ENCODE data around the gene RAD21L1. TPM values are rescaled to one million over a fixed set of nuclear protein-coding genes. Genes with fewer than 3 reads are reported as not detected.

The RAD21L1 gene
- polyA plus RNA-seq, 1 donor from 2014 or later: not detected

DNA sequence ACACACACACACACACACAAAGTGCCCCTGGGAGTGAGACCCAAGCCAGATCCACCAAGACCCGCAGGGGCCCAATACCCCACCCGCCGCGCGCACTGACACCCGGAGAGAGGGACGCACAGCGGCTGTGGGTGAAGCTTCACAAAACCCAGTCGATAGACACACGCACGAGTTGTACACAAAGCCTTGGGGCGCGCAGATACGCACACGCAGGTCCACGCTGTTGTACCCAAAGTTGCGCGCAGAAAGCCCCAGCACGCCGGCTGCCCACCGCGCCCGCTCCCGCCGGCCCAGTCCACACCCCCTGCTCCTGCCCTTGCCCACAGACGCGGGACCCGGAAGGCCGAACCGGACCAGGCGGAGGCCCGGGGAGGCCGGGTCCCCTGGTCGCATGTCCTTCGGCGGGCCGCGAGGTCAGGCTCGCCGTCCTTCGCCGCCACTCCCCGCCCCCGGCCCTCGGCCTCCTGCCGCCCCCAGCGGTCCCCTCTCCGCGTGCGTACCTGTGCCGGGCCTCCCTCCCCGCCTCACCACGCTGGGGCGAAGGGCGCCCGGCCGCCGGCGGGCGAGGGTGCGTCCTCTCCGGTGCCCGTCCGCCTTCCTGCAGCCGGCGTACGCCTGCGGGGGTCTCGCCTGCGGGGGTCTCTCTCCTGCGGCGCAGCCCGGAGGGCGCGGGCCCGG lies 41.1 kb upstream of the RAD21L1 start, which contains the start of gene TMEM74B:
TMEM74B (minus strand) TSS at position 344 of the 678 bp plus-strand sequence. CDS start 1,180 bp downstream, outside the sequence.
- no peak for TF ChIP-seq REST (IDR thresholded peaks at IDR 0.05; ENCODE audit: borderline replicate concordance)
- peak; percentile 58 for TF ChIP-seq MXI1 (conservative IDR thresholded peaks at IDR 0.05; ENCODE audit: poor library complexity, severe bottlenecking)
- TF ChIP-seq TAF1 (IDR thresholded peaks at IDR 0.05; ENCODE audit: low read depth): no peak
- H3K9me3 ChIP-seq (ENCODE audit: low read length): no peaks in the 10 kb centered on the region
- no peaks in the 10 kb centered on the region for H4K20me1 ChIP-seq (ENCODE audit: insufficient read depth)
- H3K9me2 ChIP-seq (ENCODE audit: insufficient read depth, low read length): no peaks in the 10 kb centered on the region
- no peaks in the 10 kb centered on the region for H3F3A ChIP-seq (ENCODE audit: insufficient read depth, low read length, poor library complexity, severe bottlenecking)
- peak within 1 kb of the TSS; percentile 73 for H3K4me2 ChIP-seq (ENCODE audit: low read length)
- H3K9ac ChIP-seq (ENCODE audit: low read length): peak within 1 kb of the TSS; percentile 65
- no peak within 1 kb of the TSS for H3K27ac ChIP-seq (ENCODE audit: low read length)
- peak within 1 kb of the TSS; percentile 21 for H2AFZ ChIP-seq (ENCODE audit: low read depth, low read length)
- H3K27me3 ChIP-seq (ENCODE audit: insufficient read depth, low read depth, low read length): peaks cover 8% of the 10 kb centered on the region
- H3K36me3 ChIP-seq (ENCODE audit: insufficient read depth, low read length): no peaks in the 10 kb centered on the region
- no peaks in the 10 kb centered on the region for H3K79me2 ChIP-seq (replicated peaks; ENCODE audit: insufficient read depth, low read length)
- H3K4me3 ChIP-seq (ENCODE audit: low read length): peak within 1 kb of the TSS; percentile 79

- H3K9ac ChIP-seq (ENCODE audit: low read length): peak overlapping the region; percentile 65
- no peak overlapping the region for H3K27ac ChIP-seq (ENCODE audit: low read length)
- H3K4me3 ChIP-seq (ENCODE audit: low read length): peak overlapping the region; percentile 79
- H3K4me2 ChIP-seq (ENCODE audit: low read length): no peak overlapping the region
- H3F3A ChIP-seq (ENCODE audit: insufficient read depth, low read length, poor library complexity, severe bottlenecking): no peaks in the 10 kb centered on the region
- peaks cover 8% of the 10 kb centered on the region for H3K27me3 ChIP-seq (ENCODE audit: insufficient read depth, low read depth, low read length)
- H3K9me2 ChIP-seq (ENCODE audit: insufficient read depth, low read length): no peaks in the 10 kb centered on the region
- H3K36me3 ChIP-seq (ENCODE audit: insufficient read depth, low read length): no peaks in the 10 kb centered on the region
- H3K79me2 ChIP-seq (replicated peaks; ENCODE audit: insufficient read depth, low read length): no peaks in the 10 kb centered on the region
- no peaks in the 10 kb centered on the region for H3K9me3 ChIP-seq (ENCODE audit: low read length)
- no peak overlapping the region for H2AFZ ChIP-seq (ENCODE audit: low read depth, low read length)
- TF ChIP-seq REST (IDR thresholded peaks at IDR 0.05; ENCODE audit: borderline replicate concordance) (no peak), SMC3 (conservative IDR thresholded peaks at IDR 0.05; ENCODE audit: poor library complexity) (no peak), RAD21 (conservative IDR thresholded peaks at IDR 0.05) (no peak), POLR2AphosphoS5 (IDR thresholded peaks at IDR 0.05) (no peak)
- H4K20me1 ChIP-seq (ENCODE audit: insufficient read depth): no peaks in the 10 kb centered on the region
Measured at GRCh38 chr20:1185316-1185741, 40.5 kb upstream of the RAD21L1 start.

Data from neural cell (in vitro differentiated cells).